ENCODE measurements around the gene ARMC3.
A peak's percentile ranks its signal among the peaks of the same experiment; 100 is the strongest.
"Not testable (repeated sequence)": the region's sequence is repeated elsewhere in the genome, so short reads cannot be mapped to it uniquely, and the experiment has no call there.

ARMC3 gene, protein sequence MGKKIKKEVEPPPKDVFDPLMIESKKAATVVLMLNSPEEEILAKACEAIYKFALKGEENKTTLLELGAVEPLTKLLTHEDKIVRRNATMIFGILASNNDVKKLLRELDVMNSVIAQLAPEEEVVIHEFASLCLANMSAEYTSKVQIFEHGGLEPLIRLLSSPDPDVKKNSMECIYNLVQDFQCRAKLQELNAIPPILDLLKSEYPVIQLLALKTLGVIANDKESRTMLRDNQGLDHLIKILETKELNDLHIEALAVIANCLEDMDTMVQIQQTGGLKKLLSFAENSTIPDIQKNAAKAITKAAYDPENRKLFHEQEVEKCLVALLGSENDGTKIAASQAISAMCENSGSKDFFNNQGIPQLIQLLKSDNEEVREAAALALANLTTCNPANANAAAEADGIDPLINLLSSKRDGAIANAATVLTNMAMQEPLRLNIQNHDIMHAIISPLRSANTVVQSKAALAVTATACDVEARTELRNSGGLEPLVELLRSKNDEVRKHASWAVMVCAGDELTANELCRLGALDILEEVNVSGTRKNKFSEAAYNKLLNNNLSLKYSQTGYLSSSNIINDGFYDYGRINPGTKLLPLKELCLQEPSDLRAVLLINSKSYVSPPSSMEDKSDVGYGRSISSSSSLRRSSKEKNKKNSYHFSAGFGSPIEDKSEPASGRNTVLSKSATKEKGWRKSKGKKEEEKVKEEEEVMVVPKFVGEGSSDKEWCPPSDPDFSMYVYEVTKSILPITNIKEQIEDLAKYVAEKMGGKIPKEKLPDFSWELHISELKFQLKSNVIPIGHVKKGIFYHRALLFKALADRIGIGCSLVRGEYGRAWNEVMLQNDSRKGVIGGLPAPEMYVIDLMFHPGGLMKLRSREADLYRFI

DNA sequence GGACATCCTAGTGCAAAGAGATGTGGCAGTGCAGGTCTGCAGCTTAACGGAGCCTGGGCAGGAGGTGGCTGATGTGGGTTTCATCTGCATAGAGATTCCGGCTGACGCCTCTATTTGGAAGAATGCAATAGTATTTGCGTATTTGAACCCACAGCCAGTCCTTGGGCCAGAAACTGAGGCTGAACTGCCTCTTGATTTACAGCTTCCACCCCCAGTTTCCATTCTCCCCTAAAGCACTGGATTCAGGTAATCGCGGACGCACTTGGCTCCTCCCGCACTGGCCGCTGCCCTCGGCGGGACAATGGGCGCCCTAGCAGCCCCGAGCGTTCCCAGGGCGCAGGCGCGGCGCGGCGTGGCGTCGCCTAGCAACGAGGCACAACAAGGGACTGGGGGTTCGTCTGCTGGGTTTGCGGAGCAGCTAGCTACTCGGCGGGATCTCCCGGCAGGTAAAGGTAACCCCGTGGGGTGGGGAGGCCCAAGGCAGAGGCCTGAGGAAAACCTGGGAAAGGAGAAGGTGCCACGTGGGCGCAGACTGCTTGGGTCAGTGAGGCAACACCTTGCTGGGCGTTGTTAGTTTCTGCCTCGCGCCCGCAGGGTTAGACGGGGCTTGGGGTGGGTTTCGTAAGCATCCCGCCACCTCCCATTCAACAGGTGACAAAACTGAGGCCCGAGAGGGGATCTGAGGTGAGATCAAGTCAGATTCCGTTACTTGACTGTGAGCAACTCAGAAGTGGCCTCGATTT is at the start of gene ARMC3:
ARMC3 (plus strand) TSS at position 393 of the 743 bp plus-strand sequence. CDS start 3,944 bp downstream, outside the sequence.
- DNase-seq (ENCODE audit: low read depth in 2 of 2), result peak; percentile 39 to 57

DNA sequence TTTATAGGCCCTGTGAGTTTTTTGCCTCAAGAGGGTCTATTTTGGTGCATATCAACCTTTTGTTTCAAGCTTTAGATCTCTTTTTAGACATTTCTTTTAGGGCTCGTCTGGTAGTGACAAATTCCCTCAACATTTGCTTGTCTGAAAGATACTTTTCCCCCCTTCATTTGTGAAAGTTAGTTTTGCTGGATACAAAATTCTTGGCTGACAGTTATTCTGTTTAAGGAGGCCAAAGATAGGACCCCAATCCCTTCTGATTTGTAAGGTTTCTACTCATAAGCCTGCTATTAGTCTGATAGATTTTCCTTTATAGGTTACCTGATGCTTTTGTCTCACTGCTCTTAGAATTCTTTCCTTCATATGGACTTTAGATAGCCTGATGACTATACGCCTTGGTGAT is 36.1 kb upstream of the ARMC3 start:
- no peak for DNase-seq (ENCODE audit: low read depth in 2 of 2)

DNA sequence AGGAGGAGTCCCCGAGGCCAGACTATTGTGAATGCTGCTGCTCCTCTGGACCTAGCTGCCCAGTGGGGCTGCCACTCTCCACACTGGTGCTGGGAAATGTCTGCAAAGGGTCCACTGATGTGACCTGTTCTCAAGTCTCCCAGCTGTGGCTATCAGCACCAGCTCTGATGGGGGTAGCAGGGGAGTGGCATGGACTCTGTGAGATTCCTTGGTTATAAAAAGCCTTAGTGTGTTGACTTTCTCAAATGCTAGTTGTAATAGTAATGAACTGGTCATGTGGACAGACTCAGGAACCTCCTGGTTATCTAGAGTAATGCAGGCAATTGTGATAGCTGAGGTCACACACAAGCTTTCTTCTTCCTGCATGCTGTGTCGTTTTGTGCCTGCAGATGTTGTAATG is 34.1 kb upstream of the ARMC3 start:
- DNase-seq (ENCODE audit: low read depth in 2 of 2), result no peak

DNA sequence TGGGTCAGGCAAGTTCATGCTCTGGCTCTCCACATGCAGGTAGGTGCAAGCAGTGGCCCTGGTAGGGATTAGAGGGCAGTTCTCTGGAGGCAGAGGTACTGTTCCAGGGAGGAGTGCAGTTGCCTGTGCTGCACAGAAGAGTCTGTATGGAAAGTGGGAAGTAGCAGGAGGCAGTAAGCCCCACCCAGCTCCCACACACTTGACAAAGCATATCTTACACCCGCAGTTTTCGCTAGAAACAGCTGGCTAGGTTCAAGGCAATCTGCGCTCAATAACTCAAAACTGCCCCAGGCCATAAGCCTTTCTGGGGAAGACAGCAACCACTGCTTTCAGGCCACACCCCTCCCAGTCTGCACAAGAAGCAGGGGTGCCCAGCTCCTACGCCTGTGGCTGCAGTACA is 33.1 kb upstream of the ARMC3 start:
- no peak for DNase-seq (ENCODE audit: low read depth in 2 of 2)

DNA sequence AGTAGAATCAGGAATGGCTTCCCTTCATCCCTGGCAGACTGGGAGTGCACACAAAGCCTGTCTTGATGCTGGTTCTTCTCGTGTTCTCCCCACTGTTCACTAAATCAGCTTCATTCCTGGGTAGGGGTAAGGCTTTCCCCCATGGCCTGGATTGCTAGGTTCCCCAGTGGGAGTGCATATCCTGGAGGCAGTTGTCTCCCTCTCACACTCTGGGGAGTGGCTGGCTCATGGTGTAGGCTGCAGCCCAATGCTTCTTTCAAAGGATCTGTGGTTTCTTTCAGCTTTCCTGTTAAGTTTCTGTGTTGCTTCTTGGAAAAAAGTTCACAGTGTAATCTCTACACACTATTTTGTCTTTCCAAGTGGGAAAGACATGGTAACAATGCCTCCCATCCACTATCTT is 32.6 kb upstream of the ARMC3 start:
- no peak for DNase-seq (ENCODE audit: low read depth in 2 of 2)

DNA sequence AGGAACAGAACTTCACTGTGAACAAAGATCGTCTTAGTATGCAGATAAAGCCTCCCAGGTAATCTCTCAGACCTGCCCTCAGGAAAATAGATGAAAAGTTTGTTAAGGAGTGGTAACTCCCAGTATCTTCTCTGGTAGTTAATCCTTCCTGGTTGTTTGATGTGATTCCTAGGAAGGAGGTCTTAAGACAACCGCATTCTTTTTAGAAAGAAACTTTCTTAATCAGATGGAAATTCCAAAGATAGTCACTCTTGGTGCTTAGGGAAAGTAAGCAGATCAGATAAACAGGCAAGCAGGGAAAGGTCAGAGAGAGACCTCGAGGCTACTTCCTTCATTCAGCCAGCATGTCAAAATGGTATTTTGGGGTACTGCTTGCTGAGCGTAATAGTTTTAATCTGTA is 30.5 kb upstream of the ARMC3 start:
- DNase-seq (ENCODE audit: low read depth in 2 of 2), result no peak

DNA sequence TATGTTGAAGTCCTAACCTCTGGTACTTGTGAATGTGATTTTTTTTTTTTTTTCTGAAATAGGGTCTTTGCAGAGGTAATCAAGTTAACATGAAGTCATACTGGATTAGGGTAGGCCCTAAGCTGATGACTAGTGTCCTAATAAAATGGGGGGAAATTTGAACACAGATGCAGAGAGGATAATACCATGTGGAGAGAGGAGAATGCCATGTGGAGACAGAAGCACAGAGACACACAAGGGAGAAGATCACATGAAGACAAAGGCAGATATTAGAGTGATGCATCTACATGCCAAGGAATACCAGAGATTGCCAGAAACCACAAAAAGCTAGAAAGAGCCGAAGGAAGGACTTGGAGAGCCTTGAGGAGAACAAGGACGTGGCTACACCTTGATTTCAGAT is 28.5 kb upstream of the ARMC3 start:
- DNase-seq (ENCODE audit: low read depth in 2 of 2), result no peak

DNA sequence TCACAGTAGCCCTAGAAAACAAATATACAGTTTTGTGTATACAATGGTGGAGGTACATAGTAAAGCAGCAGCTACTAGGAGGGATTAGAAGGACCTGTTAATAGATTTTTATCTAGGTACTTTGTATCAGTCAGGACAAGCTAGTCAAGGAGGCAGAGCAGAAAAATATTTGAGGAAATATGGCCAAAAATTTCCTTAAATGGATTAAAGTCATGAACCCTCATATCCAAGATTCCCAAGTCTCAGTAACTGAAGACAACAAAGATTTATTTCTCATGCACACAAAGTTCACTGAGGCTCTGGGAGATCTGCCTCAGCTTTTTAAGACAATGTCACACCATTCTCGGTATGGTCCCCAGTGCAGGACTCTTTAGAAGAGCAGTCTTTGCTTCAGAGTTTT is 28.1 kb upstream of the ARMC3 start:
- no peak for DNase-seq (ENCODE audit: low read depth in 2 of 2)

DNA sequence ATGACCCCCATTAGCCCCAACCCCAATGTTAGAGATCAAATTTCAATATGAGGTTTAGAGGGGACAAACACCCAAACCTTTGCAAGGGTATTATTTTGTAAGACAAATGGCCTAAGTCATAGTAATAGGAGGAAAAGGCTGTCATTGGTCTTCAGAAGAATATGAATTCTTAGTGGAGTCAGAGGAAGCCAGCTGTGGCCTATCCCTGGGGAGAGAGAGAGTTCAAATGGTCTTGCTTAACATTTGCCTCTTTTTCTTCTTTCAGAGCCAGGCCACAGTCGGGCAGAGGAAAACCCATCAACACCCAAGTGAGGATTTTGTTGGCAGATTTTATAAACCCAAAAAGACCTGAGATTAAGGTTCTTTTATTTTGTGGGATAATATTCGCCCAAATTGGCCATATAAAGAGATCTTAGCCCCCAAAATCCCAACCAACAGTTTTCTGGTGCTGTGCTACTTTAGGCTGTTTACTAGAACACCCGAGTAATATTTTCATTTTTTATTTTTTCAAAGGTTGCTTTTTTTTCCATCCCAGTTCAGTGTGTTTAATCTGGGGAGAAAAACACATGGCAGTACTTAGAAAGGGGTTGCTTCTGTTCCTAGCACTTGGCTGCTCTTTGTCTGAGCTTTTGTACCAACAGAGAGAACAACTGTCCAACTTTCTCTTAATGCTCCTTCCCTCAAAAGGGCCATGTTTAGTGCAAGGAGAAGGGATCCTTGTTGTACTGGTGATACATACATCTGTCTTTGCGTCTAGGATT is 26.8 kb upstream of the ARMC3 start:
- no peak for DNase-seq (ENCODE audit: low read depth in 2 of 2)

DNA sequence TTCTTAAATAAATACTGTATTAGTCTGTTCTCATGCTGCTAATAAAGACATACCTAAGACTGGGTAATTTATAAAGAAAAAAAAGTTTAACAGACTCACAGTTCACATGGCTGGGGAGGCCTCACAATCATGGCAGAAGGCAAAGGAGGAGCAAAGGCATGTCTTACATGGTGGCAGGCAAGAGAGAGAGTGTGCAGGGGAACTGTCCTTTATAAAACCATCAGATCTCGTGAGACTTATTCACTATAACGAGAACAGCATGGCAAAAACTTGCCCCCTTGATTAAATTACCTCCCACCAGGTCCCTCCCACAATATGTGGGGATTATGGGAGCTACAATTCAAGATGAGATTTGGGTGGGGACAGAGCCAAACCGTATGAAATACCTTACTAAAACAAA is 25.7 kb upstream of the ARMC3 start:
- not testable (repeated sequence) for DNase-seq (ENCODE audit: low read depth in 2 of 2)

DNA sequence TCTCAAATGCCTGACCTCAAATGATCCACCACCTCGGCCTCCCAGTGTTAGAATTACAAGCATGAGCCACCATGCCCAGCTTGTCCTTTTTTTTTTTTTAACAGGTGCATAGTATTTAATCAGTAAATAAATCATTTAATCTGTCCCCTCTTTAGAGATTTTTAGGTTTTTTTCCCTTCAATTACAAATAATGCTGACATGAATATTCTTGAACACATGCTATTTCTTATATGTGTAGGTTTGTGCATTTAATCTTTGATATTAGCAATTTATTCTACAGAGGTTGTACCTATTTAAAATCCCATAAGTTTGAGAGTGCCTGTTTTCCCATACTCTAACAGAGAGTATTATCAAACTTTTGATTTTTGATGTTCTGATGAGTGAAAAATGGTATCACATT is 24.2 kb upstream of the ARMC3 start:
- no peak for DNase-seq (ENCODE audit: low read depth in 2 of 2)

DNA sequence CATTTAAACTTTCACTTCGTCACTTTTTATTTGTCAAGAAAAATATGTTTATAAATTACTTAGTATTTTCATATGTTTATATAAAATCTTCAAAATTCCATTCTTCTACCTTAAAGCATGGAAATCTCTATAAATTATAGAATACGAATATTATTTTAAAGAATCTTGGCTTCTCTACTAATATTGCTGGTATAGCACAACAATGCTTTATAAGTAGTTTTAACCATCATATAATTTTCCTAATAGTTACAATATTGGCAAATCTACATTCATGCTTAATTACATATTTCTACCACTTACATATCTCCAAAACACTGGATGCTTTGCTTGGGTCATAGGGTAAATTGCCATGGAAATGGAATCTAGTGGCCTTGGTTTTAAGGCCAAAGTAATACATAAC is 21.1 kb upstream of the ARMC3 start:
- DNase-seq (ENCODE audit: low read depth in 2 of 2), result no peak

DNA sequence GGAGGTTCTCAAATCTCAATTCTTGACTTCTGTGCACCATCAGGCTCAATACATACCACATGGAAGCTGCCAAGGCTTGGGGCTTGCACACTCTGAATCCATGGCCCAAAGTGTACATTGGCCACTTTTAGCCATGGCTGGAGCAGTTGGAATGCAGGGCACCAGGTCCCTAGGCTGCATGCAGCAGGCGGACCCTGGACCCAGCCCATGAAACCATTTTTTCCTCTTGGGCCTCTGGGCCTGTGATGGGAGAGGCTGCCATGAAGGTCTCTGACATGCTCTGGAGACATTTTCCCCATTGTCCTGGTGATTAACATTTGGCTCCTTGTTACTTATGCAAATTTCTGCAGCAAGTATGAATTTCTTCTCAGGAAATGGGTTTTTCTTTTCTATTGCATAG is 19.0 kb upstream of the ARMC3 start:
- no peak for DNase-seq (ENCODE audit: low read depth in 2 of 2)

DNA sequence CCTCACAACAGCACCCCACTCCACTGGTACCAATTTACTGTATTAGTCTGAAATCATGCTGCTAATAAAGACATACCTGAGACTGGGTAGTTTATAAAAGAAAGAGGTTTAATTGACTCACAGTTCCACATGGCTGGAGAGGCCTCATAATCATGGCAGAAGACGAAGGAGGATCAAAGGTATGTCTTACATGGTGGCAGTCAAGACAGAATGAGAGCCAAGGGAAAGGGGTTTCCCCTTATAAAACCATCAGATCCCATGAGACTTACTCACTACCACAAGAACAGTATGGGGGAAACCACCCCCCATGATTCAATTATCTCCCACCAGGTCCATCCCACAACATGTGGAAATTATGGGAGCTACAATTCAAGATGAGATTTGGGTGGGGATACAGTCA is 18.2 kb upstream of the ARMC3 start:
- DNase-seq (ENCODE audit: low read depth in 2 of 2), result not testable (repeated sequence)

DNA sequence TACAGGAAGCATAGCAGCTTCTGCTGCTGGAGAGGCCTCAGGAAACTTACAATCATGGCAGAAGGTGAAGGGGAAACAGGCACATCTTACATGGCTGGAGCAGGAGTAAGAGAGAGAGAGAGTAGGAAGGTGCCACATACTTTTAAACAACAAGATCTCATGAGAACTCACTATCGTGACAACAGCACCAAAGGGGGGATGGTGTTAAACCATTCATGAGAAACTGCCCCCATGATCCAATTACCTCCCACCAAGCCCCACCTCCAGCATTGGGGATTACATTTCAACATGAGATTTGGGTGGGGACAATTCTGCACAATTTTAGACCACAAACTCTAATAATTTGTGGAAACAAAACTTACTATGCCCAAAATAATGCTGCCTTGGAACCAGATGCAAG is 16.8 kb upstream of the ARMC3 start:
- no peak for DNase-seq (ENCODE audit: low read depth in 2 of 2)

DNA sequence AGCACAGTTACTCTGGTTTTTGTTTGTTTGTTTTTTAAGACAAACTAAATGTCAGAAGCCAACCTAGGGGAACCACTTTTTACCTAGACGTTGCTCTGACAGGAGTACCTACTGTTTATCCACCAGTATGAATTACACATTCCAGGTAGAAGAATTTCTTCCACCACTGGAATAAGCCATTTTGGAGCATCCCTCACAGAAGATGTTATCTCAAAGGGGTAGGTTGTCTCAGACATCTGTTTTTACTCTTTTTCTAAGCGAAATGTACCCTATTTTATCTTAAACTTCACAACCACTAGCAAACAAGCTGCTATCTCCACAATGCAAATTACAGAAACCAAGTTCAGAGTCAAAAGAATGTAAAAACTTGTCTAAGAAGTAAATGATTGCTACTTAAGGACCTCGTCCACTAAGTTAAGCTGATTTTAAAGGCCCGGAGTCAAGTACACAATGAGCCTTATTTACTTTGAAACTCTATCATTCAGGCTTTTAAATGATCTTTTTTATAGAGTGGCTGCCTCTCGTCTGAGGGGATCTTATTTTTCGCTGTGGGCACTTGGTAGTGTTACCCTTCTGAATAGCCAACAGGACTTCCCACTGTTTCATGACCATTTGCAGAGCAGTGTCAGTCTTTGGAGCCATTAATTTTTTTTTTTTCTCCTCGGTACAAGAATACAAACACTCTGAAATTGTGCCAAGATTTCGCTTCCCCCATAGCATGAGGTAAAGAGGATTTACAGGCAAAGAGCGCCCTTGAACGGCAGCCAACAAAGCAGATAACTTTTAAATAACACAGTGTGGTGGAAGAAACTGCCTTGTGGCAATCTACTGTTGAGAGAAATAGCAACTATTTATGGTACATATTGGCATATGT is 15.7 kb upstream of the ARMC3 start:
- no peak for DNase-seq (ENCODE audit: low read depth in 2 of 2)

DNA sequence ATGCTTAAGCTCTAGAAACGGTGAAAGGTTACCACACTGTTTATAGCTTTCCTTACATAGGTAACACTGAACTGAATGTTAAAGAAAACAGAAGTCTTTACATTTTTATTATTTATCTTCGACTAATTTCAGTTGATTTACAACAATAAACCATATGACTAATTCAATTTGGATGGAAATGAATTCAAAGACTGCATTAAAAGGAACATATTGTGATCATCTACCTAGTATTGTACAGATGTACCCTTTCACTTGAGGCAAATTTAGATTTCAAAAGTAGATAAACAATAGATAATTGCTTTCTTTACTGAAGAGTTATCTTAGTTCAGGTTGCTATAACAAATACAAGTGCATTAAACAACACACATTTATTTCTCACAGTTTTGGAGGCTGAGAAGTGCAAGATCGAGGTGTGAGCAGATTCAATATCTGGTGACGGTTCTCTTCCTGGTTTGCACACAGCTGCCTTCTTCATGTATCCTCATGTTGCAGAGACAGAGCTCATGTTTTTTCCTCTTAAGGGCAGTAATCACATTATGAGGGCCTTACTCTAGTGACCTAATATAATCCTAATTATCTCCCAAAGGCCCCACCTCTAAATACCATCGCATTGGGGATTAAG is 15.0 kb upstream of the ARMC3 start:
- no peak for DNase-seq (ENCODE audit: low read depth in 2 of 2)

DNA sequence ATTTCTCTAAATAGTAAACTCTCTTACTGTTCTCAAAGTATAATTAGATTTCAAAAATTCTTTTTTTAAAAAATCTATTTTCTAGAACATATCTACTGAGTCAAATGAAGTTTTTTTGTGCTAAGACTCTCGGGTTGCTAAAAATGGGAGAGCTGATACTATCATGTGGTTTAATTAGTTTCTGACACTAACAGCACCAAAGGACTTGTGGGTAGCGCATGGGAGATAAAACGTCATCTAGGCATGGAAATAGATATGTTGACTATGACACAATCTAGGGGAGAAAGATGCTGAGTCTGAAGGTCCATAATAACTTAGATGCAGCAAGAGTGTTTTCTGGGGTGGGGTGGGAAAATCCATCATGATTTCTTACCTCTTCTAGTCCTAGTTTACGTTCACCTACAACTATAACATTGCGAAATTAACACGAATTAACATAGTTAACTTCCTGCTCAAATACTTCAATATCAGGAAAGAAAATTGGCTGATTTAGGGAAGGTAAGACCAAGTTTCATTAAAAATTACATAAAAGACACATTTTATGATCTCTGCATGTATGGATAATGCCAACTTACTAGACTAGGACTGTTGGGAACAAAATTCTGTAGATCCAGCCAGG is 14.3 kb upstream of the ARMC3 start:
- no peak for DNase-seq (ENCODE audit: low read depth in 2 of 2)

DNA sequence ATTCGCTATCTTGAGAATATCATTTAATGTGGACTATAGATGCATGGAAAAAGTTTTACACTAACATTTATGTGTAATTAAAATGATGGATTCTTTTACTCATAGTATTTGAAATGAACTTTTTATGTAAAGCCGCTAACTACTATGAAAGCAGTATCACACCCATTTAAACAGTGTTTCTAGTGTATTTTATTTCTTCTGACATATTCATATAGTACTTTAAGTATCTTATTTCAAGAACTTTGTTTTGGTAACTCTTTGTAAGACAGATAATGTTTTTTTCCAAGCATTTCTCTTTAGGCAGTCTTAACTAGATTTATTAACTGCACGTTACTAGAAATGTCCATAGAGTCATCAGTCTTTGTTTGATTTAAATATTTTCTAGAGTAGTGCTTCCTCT is 12.5 kb upstream of the ARMC3 start:
- no peak for DNase-seq (ENCODE audit: low read depth in 2 of 2)

DNA sequence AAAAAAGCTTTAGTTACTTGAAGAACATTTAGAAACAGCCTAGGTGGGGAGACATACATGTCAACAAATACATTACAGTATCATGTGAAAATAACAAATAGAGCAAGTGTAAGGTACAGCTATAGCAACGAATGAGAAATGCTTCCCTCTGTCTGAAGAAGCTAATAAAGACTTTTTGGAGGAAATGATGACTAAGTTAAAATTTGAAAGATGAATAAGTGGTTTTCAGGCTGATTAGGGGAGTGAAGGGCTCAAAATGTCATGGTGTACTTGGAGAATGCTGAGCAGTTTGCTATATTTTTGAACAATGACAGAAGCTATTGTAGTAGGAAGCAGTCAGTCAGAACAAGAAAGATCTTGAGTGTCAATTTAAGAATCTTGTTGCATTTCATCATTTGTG is 2.8 kb upstream of the ARMC3 start:
- no peak for DNase-seq (ENCODE audit: low read depth in 2 of 2)
